Measurements from ENCODE around the gene C11orf24. TPM values are rescaled to one million over a fixed set of nuclear protein-coding genes. Genes with fewer than 3 reads are reported as not detected.

The C11orf24 gene
- total and polyA plus RNA-seq, 9 of the 15 experiments (the other 6 are each of a cell fraction or from before 2014, with no cell fraction given) = 2.0 to 65.2 (median 32.5) TPM

DNA sequence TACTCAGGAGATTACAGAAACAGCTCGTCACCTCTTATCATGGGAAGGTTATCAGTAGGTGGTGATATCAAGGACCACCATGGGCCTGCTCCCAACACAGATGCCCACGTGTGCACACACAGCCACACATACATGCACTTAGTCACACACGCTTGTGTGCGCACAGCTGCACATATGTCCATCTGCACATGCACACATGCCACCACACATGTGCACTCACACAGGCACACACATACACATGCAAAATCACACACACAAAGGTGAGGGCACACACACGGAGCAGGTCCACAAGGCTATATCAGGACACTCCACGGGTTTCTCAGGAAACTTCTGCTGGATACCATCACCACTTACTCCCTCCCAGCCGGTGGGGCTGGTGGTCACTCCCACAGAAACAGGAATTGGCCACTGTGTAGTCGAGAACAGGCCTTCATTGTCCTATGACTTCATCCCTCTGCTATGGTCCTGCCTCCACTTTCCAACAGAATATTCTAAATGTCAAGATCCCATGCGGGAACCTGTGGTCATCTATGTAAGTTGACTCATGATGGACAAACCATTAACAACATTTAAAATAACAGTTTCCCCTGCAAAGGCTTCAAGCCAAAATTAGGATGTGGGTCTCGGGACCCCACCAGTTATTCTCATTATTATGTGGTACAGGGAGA, 2.2 kb downstream of the C11orf24 start:
- no peaks in the 10 kb centered on the region for H4K20me1 ChIP-seq (replicated peaks; ENCODE audit: control insufficient read depth, insufficient read depth, low read length)
- ATAC-seq = peak; percentile 4; the same call in 1 of the 3 replicates
- H3K4me2 ChIP-seq (ENCODE audit: insufficient read depth, low read length) = peak overlapping the region; percentile 64
- ChIA-PET CTCF (ENCODE audit: low intra/inter-chr PET ratio) (no interaction called here), POLR2A (interaction anchor here (1.1 to 4.8 kb wide), 3 partner anchors 9 to 12 kb away, joined by 3 to 23 read pairs (median 4); no protein-coding TSS in a partner anchor)
- BruUV-seq (replicated peaks) = no TSS peak
- FAIRE-seq = no peak
- H3K9me1 ChIP-seq (ENCODE audit: control insufficient read depth, insufficient read depth, low read length) = peaks cover 6% of the 10 kb centered on the region
- no peaks in the 10 kb centered on the region for H3K9me3 ChIP-seq (replicated peaks; ENCODE audit: control insufficient read depth, insufficient read depth, low read depth, low read length)
- in situ Hi-C loops (cut with MboI) = no loop called here
- intact Hi-C loops (cut with micrococcal nuclease) = no loop called here
- H2AFZ ChIP-seq (ENCODE audit: low read depth, low read length) = no peak overlapping the region
- no peak overlapping the region for H3K4me3 ChIP-seq
- DNase-seq (ENCODE audit: extremely low read depth in 1 of 4, low spot score in 3 of 4) = peak in 2 of 4 experiments; percentile 7 to 43
- peaks cover 48% of the 10 kb centered on the region for H3K79me2 ChIP-seq (ENCODE audit: control insufficient read depth, insufficient read depth, low read length)
- H3K27me3 ChIP-seq (ENCODE audit: control insufficient read depth in 2 of 2, insufficient read depth in 2 of 2, low read length in 2 of 2) = no peaks in the 10 kb centered on the region
- H3K36me3 ChIP-seq (ENCODE audit: control insufficient read depth, insufficient read depth, low read length) = peaks cover 58% of the 10 kb centered on the region; the same call in 2 of the 3 replicates
- peaks cover 22 to 42% of the 10 kb centered on the region in 2 experiments for H3K4me1 ChIP-seq (replicated peaks in 1 of 2; ENCODE audit: control insufficient read depth in 2 of 2, insufficient read depth in 2 of 2, low read length in 2 of 2)
- peak overlapping the region; percentile 2; the same call in 2 of the 3 replicates for H3K27ac ChIP-seq (ENCODE audit: extremely low read depth, low read depth, low read length)
- WGBS (ENCODE audit: insufficient coverage, low coverage, missing lambda C conversion rate) = 38% methylated on average over 10 of the region's 10 CpGs
- peak overlapping the region; percentile 28 to 97; a peak in 2 of 4 replicates for H3K9ac ChIP-seq (ENCODE audit: insufficient read depth in 1 of 2, low read depth in 2 of 2, low read length in 2 of 2)
- TF ChIP-seq, protein P1, sequence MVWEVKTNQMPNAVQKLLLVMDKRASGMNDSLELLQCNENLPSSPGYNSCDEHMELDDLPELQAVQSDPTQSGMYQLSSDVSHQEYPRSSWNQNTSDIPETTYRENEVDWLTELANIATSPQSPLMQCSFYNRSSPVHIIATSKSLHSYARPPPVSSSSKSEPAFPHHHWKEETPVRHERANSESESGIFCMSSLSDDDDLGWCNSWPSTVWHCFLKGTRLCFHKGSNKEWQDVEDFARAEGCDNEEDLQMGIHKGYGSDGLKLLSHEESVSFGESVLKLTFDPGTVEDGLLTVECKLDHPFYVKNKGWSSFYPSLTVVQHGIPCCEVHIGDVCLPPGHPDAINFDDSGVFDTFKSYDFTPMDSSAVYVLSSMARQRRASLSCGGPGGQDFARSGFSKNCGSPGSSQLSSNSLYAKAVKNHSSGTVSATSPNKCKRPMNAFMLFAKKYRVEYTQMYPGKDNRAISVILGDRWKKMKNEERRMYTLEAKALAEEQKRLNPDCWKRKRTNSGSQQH (CRISPR knock-in tag; IDR thresholded peaks at IDR 0.05) = peak; percentile 89; the same call in 1 of the 2 replicates
- TF ChIP-seq, protein P2, sequence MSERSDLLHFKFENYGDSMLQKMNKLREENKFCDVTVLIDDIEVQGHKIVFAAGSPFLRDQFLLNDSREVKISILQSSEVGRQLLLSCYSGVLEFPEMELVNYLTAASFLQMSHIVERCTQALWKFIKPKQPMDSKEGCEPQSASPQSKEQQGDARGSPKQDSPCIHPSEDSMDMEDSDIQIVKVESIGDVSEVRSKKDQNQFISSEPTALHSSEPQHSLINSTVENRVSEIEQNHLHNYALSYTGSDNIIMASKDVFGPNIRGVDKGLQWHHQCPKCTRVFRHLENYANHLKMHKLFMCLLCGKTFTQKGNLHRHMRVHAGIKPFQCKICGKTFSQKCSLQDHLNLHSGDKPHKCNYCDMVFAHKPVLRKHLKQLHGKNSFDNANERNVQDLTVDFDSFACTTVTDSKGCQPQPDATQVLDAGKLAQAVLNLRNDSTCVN (CRISPR knock-in tag; IDR thresholded peaks at IDR 0.05) = no peak
- TF ChIP-seq, protein P3, sequence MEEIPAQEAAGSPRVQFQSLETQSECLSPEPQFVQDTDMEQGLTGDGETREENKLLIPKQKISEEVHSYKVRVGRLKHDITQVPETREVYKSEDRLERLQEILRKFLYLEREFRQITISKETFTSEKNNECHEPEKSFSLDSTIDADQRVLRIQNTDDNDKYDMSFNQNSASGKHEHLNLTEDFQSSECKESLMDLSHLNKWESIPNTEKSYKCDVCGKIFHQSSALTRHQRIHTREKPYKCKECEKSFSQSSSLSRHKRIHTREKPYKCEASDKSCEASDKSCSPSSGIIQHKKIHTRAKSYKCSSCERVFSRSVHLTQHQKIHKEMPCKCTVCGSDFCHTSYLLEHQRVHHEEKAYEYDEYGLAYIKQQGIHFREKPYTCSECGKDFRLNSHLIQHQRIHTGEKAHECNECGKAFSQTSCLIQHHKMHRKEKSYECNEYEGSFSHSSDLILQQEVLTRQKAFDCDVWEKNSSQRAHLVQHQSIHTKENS (CRISPR knock-in tag; IDR thresholded peaks at IDR 0.05) = no peak
- TF ChIP-seq CTBP1 (IDR thresholded peaks at IDR 0.05; ENCODE audit: borderline replicate concordance) (peak; percentile 35; the same call in 1 of the 2 replicates), ZNF778 (CRISPR knock-in tag; IDR thresholded peaks at IDR 0.05) (no peak)
- TF ChIP-seq, protein P4, sequence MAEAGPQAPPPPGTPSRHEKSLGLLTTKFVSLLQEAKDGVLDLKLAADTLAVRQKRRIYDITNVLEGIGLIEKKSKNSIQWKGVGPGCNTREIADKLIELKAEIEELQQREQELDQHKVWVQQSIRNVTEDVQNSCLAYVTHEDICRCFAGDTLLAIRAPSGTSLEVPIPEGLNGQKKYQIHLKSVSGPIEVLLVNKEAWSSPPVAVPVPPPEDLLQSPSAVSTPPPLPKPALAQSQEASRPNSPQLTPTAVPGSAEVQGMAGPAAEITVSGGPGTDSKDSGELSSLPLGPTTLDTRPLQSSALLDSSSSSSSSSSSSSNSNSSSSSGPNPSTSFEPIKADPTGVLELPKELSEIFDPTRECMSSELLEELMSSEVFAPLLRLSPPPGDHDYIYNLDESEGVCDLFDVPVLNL (CRISPR knock-in tag; IDR thresholded peaks at IDR 0.05; ENCODE audit: low read depth) = no peak
- TF ChIP-seq, protein P5, sequence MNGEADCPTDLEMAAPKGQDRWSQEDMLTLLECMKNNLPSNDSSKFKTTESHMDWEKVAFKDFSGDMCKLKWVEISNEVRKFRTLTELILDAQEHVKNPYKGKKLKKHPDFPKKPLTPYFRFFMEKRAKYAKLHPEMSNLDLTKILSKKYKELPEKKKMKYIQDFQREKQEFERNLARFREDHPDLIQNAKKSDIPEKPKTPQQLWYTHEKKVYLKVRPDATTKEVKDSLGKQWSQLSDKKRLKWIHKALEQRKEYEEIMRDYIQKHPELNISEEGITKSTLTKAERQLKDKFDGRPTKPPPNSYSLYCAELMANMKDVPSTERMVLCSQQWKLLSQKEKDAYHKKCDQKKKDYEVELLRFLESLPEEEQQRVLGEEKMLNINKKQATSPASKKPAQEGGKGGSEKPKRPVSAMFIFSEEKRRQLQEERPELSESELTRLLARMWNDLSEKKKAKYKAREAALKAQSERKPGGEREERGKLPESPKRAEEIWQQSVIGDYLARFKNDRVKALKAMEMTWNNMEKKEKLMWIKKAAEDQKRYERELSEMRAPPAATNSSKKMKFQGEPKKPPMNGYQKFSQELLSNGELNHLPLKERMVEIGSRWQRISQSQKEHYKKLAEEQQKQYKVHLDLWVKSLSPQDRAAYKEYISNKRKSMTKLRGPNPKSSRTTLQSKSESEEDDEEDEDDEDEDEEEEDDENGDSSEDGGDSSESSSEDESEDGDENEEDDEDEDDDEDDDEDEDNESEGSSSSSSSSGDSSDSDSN (IDR thresholded peaks at IDR 0.05; ENCODE audit: borderline replicate concordance in 1 of 2, low read depth in 2 of 2, low read length in 2 of 2) = no peak
- TF ChIP-seq, protein P6, sequence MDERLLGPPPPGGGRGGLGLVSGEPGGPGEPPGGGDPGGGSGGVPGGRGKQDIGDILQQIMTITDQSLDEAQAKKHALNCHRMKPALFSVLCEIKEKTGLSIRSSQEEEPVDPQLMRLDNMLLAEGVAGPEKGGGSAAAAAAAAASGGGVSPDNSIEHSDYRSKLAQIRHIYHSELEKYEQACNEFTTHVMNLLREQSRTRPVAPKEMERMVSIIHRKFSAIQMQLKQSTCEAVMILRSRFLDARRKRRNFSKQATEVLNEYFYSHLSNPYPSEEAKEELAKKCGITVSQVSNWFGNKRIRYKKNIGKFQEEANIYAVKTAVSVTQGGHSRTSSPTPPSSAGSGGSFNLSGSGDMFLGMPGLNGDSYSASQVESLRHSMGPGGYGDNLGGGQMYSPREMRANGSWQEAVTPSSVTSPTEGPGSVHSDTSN (CRISPR knock-in tag; IDR thresholded peaks at IDR 0.05; ENCODE audit: low read depth) = no peak
- TF ChIP-seq, protein P6 (tag; conservative IDR thresholded peaks at IDR 0.05; ENCODE audit: low read depth) = no peak
